SHP77 treated with DMSO at 0.1 percent for 48 hours (cell line): Measurements from ENCODE around the gene ZNF185.
"Not testable (repeated sequence)": the region's sequence is repeated elsewhere in the genome, so short reads cannot be mapped to it uniquely, and the experiment has no call there.

Source experiments
- DNase-seq: peaks from one replicate; lab custom pipeline; 2025; lab: John Stamatoyannopoulos, UW

The ZNF185 gene

DNA sequence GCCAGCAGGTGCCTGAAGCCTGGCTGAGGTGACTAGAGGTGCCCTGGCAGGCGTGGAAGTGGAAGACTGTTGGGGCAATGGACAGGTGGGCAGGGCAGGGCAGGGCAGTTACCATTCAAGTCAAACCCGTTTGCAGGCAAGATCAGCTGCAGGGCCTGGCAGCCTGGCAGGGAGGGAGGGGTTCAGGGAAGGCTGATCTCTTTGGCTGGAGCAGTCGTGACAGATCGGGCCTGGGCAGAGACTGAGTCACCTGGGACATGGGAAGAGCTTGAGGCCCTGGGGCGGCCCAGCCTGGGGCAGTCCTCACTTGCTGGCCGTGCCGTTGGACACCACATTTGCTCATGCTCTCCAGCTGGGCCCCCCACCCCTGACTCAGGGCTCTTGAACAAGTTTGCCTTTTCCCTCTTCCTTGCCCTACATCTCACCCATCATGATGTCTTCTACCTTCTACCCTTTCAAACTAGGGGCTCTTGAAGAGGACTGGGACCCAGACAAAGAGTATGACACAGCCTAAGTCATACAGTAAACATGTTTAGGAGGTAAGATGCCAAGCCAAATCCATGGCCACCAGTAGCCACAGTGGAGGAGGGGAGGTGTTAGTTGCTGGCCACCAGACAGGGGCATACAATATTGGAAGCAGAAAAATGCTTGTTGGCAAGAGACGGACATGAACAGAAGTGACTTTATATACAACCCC is 2.0 kb upstream of the ZNF185 start:
- DNase-seq, result no peak

DNA sequence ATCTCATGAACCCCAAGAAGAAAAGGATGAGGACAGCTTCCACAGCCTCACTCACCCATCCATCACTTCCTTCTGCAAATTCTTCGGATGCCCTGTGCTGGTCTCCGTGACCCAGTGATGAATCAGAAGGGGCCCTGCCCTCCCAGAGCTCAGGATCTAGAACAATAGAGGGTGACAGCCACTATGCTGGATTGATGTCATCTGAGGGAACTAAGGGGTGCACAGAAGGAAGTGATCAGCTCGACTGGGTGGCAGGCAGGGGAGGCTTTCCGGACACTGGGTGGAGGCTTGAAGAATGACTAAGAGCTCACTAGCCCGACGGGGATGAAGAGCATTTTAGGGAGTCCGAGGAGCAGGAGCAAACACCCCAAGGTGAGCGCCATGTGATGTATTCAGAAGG is 1.4 kb upstream of the ZNF185 start:
- no peak for DNase-seq

DNA sequence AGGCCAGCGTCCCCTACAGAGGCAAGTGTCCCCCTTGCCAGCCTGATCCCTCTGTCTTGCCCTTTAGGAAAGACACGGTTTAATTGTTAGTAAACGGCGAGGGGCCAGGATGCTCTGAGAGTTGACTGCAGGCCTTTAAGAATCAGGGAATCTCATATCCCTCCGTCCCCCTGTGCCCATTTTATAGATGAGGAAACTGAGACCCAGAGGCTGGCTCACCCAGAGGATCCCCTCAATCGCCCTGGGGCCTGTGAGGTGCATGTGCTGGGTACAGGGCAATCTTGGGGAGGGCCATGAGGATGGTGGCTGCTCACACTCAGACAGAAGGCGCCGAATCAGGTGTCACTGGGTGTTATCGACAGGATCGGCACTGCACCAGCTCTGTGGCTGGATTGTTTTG is 575 bp downstream of the ZNF185 start:
- DNase-seq, result no peak

DNA sequence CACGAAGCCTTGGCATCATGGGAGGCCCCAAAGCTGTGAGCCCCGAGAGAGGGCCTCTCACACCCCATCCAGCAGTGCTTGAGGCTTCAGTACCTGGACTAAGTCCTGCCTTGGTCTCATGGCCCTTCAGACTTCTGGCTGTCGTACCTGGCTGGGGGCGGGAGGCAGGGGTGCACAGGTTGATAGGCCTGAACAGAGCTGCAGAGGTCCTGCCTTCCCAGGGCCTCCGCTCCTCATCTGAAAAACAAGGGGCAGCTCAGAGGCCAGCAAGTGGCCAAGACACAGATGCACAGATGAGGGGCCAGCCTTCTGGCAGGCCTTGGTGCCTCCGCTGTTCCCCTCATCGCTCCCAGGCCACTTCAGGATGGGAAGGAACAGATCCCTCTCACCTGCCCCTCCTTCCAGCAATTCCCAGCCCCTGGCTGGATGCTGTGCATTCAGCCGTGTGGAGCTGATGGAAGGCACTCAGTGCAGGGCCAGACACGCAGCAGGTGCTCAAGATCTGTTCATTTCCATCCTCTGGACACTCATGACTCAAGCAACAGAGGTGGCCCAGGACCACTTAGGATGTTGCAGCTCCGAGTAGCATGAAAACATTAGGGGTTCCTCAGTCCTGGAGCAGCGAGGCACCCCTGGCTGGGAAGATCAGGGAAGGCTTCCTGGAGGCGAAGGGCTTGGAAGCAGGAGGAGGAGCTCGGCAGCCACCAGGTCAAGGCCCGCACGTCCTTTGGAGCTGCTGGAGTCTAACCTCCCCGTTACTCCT is 1.4 kb downstream of the ZNF185 start:
- no peak for DNase-seq

DNA sequence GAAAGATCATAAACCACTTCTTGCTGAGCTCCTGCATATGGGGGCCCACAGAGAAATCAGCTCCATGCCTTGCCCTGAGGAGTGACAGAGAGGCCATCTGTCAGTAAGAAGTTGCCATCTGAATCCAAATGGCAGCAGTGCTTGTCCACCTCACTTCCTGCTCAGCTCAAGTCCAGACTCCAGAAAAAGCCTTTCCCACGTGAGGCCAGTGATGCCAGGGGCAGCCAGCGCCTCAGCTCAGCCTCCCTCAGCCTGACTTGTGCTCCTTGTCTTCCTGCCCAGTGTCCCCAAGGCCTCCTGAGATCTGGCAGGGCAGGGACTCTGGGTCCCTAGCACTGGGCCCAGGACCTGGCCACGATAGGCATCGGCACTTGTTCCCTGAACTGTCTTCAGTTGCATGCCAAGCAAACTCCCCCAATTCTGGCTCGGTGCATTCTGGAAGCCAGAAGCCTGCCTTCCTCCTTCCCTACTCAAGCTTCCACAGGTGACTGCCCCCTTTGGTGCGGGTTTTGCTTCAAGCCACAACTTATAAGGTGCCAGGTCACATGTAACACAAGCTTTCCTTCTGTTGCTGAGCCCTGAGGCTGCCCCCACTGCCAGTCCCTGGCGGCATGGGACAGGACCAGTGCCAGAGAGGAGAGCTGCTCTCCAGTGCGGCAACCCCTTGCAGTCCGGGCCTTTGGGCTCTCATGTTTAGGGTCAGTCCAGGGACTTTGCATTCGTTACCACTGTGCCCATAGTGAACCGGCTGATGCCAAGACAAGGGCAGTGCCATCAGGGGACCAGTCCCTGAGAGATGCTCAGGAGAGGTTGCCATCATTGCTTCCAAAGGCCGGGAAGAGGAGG is 2.2 kb downstream of the ZNF185 start:
- no peak for DNase-seq

DNA sequence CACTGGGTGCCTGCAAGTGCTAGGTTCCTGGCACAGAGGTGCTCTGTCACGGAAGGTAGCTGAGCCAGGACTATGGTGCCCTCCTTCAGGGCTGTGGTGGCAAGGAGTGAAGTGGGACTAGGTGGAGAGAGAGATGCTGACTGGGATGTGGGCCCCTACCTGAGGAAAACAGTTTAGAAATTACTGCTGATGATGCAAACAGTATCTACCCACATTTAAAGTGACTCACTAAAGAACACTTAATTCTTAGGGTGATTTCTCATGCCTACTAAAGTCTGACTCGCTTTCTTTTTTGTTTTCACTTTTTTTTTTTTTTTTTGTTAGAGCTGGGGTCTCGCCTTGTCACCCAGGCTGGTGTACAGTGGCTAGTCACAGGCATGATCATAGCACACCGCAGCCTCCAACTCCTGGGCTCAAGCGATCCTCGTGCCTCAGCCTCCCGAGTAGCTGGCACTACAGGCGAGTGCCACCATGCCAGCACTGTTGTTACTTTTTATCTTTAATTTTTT is 3.1 kb downstream of the ZNF185 start:
- no peak for DNase-seq

DNA sequence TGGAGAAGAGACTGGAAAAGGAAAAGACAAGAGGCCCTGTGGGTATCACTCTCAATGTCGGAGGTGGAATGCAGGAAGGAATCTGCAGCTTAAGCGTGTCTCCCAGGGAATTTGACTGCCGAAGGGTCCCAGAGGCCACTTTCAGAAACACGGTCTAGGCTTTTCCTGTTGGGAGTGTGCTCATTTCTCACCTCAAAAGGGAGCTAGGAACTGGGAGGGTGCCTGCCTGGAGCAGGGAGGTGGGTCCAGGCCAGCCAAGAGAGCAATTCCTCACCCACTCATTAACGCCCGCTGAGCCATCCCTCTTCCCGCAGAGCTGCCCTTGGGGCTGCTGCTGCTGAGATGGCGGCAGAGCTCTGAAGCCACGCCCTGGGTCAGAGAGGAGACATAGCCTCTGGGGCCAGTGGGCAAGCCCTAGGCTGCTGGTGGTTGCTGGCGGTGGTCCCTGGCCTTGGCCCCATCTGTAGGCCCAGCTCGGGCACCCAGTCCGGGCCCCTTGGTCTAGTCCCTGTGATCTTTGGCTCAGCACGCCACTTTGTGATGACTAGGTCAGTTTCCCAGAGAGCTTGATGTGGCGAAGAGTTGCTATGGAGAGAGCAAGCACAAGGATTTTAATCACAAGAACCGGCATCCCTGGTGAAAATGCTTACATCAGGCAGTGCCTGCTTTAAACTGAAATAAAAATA is 4.1 kb downstream of the ZNF185 start:
- no peak for DNase-seq

DNA sequence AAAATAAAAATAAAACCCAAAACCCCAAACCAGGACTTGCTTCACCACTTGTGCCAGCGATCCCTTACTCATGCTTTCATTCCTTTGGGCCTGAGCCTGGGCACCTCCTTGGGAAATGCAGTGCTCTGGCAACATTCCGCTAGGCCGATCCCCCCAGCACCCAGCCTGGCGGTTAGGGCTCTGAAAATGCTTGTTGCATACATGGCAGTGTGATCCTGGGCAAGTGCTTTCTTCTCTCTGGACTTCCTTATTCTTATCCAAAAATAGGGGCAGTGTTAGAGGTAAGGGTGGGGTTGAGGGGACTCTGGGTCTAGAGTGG is 4.6 kb downstream of the ZNF185 start:
- no peak for DNase-seq

DNA sequence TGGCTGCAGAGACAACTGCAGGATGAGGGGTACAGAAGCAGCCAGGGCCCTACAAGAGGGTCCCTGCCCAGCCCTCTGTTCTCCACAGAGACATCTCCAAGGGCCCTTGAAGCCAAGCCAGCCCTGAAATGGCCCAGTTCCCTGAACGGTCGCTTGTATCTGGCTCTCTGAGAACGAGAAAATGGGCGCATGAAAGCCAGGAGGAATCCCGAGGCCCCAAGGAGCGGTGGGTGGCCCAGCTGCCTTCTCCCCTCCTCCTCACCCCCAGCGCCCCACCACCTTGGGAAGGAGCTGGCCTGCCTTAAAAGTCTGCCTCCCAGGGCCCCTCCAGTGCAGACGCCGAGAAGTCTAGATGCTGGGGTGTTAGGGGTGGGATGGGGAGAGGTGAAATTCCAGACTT is 5.7 kb downstream of the ZNF185 start:
- no peak for DNase-seq

DNA sequence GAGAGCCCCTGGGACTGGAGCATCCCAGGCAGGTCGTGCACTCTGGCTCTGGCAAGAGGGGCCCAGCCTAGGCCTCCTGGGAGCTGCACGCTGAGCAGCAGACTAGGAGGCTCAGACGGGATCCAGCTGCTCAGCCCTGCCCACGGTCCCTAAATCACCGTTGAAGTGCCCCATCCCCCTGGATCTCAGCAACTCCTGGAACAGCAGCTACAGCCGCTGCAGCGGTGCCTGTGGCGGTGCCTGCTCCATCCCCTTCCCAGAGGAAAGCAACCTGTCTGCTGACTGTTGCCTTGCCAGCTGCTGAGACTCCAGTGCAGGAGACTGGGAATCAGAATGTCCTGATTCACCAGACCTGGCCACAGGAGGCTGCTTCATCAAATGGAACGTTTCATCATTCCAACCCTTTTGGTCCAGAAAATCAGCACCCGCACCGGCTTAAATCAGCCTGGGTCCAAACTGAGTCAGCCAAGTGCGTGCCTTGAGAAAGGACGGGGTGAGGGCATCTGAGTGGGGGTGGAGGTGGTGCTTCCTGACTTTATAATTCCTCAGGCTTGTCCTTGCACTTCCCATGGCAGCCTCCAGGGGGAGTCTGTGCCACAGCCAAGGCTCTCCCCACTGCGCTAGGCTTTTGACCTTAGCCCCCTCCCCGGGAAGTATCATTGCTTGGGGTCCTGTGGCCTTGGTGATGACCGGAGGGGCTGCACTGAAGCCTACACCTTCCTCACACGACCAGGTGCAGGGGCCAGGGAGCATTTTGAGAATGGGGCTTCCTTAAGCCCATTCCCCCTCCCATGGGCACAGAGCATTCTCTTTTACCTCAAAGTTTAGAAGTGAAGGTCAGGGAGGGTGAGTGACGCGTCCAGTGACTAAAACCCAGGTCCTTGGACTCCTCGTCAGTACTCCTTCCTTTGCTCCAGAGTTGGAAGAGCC is 6.5 kb downstream of the ZNF185 start:
- DNase-seq, result no peak

DNA sequence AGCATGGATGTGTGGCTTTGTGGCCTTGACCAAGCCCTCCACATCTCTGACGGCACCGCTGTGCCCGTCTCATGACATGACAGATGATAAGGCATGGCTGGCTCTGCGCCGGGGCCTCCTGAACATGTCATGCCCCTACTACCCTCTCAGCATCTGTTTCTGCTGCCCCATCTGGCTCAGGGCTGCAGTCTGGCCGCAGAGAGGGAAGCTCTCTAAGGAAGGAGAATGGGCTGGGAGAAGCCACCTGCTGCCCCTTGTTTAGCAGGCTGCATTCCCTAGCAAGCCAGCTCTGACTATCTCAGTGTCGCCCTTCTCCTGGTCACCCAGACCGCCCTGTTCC is 7.2 kb downstream of the ZNF185 start:
- no peak for DNase-seq

DNA sequence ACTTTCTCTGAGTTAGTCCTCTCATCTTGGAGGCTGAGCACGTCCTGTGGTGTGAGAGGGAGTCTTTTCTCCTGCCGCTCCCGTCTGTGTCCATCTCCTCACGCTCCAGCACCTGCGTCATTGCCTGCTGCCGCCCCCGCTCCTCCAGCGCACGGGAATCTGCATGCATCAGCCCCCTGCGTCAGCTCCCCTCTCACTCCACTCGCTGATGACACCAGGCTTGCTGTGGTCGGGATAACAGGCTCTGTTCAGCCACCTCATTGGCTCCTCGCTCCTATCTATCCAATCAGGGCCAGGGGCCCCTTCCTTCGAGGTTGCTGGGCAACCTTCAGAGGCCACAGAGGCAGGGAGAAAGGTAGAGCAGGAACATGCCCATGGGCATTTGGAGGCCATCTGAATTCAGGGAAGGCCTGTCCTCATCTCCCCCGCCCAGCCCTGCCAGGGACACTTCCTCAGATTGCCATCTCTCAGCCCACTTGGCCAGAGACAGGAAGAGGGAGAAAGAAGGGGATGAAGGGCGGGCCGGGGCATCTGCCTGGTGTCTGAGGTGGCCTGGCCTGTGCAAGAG is 9.3 kb downstream of the ZNF185 start:
- DNase-seq, result no peak

DNA sequence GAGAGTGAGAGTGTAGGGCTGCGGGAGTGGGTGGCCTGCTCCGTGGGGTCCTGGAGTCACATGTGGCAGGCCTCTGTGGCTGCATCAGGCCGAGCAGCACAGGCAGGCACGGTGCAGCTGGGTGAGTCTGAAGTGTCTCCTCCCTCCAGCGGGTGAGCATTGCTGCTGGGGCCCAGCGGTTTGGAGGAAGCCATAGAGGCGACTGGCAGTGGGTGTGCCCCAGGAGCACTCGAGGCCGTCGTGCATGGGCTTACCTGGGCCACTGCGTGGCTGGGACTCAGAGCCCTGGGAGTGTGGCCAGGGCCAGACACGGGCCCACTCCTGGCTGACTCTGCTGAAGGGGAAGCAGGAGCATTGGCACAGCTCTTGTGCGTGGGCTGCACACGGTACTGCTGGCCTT is 10.6 kb downstream of the ZNF185 start:
- DNase-seq, result no peak

DNA sequence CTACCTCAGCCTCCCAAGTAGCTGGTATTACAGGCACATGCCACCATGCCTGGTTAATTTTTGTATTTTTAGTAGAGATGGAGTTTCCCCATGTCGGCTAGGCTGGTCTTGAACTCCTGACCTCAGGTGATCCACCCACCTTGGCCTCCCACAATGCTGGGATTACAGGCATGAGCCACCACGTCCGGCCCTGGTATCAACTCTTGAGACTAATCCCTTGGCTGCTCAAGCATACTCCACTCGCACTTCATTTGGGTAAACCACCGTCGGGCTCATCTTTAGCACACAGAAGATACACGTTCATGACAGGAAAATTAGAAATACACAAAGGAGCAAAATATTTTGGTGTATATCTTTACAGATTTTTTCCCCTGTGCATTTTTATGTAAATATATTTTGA is 12.2 kb downstream of the ZNF185 start:
- not testable (repeated sequence) for DNase-seq

DNA sequence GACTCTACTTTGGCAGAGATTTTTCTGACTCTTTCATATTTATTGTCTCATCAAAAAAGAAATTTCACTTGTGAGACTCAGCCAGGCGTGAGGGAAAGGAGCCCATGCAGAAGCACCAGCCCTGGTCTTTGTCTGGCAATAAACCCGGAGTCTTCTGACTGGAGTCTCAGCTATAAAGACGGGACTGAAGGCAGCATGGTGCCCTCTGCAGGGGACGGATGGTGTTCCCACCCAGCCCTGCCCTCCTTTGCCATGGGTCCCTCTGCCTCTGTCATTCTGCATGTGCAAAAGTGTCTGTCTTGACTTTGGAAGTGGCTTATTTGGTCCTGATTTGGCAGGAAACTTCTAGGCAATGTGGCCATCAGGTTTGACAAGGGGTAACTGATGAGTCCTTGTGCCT is 14.2 kb downstream of the ZNF185 start:
- DNase-seq, result no peak

DNA sequence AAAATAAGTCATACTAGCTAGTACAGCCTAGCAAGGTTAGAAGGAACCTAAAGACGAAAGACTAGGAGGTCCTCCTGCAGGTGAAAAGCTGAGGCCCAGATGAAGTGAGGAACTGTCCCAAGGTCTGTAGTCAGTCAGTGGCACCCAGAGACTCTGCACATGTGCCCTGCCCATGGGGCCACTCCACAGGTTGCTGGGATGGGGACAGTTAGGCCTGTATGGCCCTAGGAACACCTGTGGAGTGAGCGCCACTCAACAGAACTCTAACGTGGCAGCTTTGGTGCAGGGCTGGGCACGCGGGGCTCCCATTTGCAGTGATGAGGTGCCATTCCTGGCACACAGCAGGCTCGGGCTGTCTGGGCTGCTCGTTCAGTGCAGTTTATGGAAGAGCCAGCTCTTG is 14.8 kb downstream of the ZNF185 start:
- no peak for DNase-seq

DNA sequence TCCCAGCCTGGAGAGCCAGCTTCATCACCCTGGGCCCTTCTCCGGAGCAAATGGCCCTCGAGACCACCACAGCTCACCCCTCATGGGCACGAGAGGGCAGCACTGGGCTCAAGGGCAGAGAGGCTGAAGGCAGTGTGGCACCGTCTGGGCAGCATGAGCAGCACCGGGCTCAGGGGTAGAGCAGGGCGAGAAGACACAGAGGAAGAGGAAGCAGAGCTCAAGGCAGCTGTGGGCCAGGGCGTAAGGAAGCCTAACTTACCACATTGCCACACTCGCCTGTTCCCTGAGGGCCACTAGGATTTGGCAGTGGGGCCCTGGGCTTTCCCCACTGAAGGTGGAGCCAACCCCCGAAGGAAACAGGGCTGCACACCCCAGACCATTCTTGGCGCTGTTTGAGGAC is 15.5 kb downstream of the ZNF185 start:
- DNase-seq, result no peak

DNA sequence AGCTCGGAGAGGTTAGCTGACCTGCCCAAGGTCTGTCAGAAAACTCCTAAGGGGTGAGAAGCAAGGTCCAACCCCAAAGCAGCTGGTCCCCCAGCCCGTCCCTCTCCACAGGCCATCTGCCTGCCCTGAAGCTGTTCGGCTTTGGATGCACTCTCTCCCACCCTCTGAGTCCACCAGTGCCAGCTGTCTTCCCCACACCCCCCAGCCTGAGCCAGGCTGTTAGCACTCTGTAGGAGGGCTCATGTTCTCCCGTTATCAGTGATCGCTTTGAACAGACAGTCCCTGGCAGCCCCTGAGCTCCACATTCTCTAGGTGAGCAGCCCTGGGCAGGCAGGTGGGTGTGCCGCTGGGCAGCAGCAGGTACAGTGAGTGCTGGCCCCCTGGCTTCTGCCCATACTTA is 16.0 kb downstream of the ZNF185 start:
- no peak for DNase-seq

DNA sequence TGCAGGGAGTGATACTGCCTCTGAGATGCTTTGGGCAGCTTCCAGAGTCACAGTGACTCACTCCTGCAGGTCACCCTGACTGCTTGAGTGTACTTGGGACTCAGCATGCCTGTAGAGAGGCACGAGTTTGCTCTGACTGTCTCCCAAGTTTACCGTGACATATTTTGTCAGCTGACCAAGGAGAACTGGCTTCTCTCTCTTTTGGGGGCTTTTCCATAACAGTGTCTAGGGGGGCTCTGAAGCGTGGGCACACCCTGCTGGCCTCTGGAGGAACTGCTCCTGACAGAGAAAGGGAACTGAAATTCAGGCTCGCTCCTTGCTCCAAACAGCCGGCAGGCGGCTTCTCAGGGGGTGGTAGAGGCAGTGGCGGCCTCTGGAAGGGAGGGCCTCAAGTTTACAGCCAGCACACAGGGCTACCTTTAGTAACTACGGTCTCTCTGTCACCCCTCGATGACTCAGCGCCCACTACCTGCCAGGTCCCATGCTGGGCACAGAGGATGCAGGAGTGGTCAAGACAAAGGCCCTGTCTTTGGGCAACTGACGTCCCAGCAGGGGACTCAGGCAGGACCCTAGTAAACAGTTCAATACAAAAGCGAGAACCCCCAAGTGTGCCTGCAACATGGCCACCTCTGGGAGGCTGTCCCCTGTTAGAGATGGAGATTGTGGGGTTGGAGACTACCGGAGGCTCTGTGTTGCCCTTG is 17.8 kb downstream of the ZNF185 start:
- DNase-seq, result no peak
